Colon (tissue), 2 donors: ENCODE results near the gene NR4A1.

Experiments used
- FAIRE-seq: peaks from 2 replicates; lab custom pipeline; 2012; peaks lifted over from hg19 to GRCh38; lab: Jason Lieb, UNC
- donor health status: control.
- donor health status: control.

Gene NR4A1

DNA sequence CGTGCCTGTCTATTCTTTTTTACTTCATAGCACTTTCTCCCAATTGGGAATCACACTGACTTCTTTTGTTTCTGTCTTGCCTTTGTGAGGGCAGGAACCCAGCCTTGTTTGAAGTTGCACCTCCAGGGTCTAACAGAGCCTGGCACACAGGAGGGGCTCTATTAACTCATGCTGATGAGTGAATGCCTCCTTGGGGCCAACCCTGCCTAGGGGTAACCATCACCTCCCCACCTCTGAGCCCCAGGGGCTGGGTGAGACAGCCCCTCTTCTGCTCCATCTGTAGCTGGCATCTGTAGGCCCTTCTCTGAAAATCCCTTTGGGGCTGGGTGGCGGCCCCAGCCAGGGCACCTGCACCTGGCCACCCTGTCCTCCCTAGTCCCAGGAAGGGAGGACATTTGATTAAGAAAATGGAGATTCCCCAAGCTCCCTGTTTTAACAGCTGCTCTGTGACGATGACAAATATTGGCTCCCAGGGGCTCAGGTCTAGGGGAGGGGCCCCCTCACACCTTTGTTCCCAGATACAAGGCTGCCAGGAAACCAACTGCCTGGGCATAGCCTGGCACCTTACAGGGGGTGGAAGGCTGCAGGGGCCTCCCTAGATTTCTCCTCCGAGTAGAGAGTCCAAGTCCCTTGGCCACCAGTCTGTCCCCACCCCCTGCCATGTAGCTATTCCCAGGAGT lies 32.7 kb upstream of the NR4A1 start:
- FAIRE-seq: no peak

DNA sequence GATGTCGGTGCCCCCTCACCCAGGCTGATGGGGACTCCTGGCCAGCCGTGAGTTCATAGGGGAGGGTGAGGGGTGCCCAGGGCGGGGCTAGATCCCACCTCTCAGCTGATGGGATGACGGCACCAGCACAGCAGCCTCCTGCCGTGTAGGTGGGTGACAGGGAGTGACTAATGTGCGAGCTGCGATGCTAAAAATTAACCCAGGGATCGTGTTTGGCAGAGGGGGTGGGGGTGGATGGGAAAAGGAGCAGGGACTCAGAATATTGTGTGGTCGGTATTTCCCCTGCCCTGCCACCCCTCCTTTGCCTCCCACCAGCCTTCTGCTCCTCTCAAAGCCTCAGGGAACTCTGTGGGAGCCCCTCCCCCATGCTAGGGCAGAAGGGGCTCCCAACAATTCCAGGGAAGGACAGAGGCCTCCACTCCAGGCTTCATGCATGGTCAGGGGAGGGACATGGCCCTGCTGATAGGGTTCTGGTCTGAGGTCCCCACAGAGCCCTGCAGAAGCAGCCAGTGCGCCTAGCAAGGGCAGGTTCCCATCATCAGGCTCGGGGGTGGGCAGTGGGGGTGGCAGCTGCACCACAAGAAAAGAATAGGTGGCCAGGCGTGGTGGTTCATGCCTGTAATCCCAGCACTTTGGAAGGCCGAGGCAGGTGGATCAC lies 32.0 kb upstream of the NR4A1 start:
- no peak for FAIRE-seq

DNA sequence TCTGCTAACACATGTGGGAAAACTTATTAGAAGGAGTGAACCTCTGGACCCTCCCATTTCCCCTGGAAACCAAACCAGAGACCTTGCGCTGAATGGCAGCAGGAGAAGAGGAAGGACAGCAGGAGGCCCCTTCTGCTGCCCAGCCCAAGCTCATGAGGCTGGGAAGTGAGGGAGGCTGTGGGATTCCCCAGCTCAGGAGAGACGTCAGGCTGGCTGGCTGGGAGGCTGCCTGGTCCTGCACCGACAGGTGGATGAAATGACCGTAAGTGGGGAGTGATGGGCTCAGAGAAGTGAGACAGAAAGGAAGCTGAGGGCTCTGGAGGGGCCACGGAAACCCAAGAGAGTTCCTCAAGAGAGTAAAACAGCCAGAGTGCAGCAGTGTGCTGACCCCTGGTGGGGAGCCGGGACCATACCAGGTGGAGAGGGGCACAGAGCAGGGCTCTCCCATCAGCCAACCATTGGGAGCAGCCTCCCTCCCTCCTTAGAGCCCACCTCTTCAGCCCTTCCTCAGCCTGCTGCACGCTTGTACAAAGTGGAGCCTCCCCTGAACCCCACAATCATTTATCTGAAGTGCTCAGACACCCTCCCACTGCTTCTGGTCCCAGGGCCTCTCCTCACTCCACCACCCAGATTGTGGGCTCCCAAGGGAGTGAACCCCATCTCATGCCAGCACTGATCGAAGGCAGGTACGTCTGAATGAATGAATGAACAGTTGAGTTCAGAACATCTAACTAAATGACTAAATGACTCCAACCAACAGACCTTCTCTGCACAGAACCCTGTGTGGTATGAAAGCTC lies 30.5 kb upstream of the NR4A1 start:
- no peak for FAIRE-seq

DNA sequence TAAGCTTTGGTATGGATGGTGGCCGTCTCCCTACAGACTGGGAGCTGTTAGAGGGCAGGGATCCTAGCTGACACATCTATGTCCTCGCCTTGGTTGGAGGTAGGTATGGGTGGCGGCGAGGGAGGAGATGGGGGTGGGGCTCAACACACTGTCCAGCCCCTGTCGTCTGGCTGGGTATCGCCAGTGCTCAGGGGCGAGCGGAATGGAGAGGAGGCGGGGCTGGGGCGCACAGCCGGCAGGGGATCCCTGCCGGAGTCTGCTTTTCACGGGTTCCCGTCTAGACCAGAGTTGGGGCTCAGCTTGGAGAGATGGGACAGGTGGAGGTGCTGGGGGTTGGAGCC lies 28.4 kb upstream of the NR4A1 start:
- no peak for FAIRE-seq

DNA sequence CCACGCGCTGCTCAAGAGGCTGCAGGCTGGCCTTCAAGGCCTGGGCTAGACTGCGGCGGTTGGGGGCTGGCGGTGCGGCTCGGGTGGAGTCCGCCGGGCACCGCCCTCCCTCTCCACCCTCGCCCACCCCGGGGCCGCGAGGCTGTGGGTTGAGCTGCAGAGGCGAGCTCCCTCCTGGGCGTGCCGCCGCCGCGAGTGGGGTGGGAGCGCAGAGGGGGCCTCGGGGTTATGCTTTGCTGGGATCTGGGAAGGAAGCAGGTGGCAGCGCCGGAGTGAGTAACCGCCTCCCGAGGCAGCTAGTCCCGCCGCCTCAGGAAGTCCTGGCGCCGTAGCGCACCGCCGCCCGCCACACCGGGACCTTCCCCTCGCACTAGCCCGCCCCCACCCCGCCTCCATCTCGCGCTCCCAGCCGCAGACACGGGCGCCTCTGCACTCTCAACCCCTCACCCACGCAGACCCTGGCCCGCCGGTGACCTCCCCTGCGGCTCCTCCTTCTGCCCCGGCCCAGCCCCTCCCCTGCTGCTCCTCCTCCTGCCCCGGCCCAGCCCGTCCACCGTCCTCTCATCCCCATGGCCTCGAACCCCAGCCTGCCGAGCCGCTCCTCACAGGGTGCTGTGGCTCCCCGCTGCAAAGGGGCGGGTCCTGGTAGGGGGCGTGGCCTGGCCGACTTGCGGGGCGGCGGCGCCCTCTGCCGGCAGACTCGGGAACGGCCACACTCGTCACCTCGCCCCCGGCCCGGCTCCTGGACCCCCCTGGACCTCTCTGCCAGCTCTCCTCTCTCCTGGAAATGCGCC lies 27.9 kb upstream of the NR4A1 start:
- FAIRE-seq: no peak

DNA sequence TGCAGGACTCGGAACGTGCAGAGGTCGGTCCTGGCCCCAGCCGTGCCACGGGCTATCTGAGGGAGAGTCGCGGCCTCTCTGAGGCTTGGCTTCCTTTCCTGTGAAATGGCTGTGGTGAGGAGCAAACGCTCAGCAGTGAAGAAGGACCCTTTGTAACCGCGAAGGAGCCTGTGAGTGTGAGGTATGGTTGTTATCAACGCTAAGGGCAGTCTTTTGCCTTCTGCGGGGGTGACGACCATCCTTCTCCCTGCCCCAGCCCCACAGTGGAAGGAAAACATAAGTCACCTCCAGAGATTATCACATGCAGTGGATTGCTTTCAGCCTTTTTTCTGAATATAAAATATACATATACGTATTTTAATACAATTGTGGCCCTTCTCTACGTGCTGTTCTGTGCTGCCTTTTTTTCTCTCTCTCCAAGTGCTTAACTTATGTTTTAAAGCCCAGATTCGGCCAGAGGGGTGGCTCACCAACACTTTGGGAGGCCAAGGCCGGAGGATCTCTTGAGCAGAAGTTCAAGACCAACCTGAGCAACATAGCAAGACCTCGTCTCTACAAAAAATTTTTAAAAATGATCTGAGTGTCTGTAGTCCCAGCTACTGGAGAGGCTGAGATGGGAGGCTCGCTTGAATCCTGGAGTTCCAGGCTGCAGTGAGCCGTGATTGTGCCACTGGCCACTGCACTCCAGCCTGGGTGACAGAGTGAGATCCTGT lies 27.1 kb upstream of the NR4A1 start:
- FAIRE-seq: no peak

DNA sequence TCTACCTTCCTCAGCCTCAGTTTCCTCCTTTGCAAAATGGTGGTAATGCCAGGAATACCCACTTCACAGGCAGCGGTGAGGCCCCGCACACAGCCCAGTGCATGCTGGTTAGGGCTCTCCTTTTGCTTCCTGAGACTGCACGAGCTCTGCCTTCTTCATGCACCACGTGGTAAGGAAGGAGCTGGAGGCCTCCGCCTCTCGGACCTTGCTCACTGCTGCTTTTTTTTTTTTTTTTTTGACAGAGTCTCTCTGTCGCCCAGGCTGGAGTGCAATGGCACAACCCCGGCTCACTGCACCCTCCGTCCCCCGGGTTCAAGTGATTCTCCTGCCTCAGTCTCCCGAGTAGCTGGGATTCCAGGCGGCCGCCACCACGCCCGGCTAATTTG lies 26.4 kb upstream of the NR4A1 start:
- no peak for FAIRE-seq

DNA sequence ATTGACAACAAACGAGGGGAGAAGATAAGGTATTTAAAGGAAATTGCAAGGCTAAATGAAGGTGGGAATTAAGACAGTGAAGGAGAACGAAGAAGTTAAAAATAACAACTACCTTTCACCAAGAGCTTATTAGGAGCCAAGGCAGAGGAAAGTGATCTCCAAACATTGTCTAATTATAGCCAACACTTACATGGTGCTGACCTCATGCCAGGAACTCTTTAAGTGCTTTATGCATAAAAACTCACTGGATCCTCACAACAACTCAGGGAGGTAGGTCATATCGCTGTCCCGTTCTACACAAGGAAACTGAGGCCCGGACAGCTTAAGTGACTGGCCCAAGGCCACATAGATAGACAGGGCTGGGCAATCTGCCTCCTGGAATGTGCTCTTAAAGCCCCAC lies 25.0 kb upstream of the NR4A1 start:
- no peak for FAIRE-seq

DNA sequence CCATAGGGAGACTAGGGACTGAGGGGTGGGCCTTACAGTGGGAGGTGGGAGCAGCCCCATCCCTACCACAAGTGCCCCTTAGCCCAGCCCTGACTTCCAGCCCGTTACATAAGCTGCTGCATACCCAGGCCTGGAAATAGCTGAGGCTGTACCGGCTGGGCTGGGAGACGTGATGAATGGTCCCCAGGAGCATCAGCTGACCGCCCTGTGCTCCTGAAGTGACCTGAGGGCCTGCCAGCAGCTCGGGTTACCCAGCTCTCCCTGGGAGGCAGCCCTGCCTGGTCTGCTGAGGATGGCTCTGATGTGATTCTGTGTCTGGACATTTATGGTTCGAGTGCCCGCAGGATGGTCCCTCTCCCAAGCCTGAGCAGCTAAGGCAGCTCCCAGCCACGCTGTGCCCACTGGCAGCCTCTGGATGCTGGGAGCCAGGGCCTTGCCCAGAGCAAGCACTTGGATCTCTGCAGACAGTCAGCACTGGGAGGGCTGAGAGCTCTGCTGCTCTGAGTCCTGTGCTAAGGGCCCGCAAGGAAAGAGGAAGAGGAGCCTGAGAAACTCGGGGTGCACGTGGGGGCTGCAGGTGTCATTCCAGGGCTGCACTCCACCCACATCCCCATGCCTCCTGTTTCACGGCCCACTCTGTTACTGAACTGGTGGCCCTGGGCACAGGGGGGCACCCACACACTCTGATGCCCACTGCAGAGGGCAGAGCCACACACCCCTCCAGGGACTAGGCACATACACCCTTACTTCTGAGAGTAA lies 24.0 kb upstream of the NR4A1 start:
- no peak for FAIRE-seq

DNA sequence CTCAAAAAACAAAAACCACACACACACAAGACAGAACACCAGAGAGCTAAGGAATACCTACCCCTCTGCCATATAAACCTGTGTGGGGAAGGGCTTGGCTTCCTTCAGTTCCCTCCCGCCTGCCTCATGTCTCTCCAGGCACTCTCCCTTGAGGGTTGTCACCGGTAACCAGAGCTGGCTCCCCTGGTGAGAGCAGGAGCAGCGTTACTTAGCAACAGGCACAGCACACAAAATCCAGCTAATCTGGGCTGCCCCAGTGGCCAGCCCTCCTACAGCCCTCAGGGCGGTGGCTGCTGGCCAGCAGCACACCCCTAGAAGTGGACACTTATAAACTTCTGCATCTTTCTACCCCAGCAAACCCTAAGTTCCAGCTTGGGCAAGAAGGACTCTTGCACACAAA lies 21.6 kb upstream of the NR4A1 start:
- no peak for FAIRE-seq

DNA sequence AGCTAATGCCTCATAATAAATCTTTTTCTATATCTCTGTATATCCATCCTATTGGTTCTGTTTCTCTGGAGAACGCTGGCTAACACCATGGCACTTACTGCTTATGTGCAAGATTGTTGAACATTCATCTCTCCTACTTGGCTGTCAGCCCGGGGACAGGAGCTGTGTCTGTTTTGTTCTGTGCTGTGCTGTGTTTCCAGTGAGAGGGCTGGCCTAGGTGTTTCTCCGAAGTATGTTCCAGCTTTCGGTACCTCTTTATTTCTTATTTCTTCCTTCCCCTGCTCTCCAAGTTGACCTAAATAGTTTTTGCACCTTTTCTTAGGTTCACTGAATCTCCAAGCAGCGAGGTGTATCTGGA lies 18.8 kb upstream of the NR4A1 start:
- FAIRE-seq: no peak

DNA sequence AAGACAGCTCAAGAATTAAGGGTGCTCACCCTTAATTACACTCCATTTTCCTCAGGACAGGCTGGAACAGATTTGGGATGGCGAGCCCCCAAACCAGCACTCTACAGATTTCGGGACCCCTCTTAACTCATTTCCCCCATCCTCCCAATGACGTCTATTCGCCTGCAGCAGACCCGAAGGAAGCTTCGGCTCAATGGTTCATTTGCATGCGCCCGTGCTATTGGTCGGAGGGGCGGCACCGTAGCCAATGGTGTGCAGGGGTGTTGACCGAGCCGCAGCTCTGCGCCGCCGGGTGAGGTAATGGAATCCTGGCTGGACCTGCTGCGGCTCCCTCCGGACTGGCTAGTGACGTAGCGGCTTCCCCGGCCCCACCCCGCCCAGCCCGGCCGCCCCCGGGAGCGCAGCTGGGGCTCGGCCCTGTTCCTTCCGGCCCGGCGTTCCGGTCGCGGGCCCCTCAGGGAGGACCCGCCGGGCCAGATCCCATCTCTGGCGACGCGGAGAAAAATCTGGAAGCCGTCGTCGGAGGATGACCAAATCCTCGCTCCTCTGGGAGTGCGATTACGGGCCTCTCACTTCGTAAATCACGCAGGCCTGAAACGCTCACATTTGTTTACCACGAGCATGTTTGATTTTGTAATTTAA lies 18.3 kb upstream of the NR4A1 start:
- FAIRE-seq: no peak

DNA sequence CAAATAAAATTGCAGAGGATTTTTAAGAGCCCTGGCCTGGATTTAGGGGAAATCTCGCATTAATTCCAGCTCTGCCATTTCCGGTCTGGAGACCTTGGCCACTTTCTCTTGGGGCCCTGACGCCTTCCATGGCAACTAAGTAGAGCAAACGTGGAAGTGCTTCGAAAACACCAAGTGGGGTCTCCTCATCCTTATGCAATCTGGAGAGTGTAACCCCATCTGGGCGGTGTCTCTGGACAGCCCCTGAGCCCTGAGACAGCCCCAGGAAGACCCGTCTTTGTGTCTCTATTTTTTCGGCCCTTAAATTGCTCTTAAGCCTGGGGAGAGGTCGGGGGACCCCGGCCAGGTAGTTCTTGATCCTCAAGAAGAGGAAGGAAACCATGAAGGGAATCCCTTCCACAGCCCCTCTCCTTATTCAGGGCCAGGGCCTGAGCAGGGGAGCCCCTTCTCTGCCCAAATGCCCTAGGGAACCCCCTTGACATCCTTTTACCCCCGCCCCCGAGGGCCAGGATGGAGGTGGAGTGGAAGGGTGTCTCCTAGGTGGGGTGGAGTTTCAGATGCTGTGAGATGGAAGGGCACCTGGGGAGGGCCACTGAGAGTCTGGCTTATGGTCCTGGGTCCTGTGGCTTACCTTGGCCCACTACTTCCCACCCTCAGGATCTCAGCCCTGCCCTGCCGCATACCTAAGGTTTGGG lies 17.6 kb upstream of the NR4A1 start:
- no peak for FAIRE-seq

DNA sequence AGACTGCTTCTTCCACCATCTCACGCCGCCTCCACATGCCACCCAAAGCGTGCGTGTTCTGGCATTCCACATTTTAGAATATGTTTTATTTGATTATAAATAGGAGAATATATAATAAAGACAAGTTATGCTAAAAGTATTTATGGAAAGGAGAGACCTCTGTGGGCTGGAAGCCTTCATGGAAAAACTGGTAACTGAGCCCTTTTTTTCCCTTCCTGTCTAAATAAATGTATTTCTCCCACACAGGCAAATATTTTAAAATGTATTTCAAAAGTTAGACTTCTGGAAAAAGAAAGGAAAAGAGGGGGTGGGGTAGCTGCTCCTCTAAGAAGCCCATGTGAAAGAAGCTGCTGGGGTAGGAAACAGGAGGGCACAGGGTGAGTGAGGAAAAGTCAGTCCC lies 16.1 kb upstream of the NR4A1 start:
- FAIRE-seq: no peak

DNA sequence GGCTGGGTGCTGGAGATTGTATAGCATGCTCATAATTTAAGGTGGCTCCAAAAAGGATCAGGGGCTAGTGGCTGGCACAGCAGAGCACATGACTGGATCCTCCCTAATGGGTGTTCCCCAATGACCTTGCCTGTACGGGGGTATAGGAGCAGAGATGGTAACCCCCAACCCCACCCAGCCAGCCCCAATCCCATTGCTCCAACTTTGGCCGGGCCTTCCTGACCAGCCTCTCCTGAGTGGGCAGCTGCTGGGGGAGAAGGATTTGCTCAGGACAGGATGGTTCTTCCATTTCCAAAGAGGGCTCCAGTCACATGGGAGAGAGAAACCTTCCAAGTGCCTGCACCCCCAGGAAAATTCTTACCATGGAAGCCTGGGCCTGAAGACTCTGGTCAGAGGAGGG lies 15.3 kb upstream of the NR4A1 start:
- no peak for FAIRE-seq

DNA sequence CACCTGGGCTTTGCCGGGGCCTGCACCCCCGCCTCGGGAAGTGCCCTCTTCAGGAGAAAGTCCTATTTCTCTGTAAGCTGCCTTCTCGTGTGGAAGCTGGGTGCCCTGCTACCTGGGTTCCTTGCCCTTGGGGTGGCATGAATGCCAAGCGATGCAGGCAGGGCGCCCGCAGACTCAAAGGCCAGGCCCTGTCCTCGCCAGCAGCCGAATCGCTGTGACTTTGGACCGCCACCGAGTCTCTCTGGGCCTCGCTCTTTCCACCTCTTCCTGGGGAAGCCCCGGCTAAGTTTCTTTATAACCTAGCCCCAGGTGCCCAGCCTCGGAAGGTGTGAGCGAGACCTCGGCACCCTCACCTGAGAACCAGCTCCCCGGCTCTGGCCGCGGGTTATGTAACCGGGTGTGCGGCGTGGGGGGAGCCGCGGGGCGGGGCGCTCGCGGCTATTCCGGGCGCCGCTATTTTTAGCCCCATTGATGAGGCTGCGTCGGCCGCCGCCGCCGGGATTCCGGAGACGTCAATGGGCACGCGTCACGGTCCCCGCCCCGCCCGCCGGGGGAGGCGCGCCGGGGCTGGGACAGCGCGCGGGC lies 14.6 kb upstream of the NR4A1 start:
- no peak for FAIRE-seq

DNA sequence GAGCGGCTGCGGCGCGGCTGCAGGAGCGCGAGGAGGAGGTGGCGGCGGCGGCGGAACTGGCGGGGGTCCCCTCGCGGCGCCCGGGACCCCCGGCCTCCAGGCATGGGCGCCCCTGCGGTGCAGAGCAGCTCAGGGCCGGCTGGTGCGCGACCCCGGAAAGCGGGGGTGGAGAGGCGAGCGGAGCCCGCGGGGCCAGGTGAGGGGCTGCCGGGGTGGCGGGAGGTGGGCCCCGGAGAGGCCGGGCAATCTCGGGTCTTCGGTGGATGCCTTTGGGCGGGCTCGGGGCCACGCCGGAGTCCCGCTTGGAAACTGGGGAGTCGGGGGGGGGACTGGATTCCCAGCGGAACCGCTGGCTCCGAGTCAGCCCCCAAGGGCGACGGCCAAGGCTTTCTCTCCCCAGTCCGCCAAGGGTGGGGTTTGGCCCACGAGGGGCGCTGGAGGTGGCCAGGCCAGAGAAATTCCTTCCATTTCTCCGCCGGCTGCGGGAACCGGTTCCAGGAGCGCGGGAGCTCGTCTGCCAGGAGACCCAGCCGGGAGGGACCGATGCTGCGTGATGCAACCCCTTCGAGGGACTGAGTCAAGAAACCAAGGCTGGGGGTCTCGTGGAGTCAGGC lies 13.9 kb upstream of the NR4A1 start:
- FAIRE-seq: no peak

DNA sequence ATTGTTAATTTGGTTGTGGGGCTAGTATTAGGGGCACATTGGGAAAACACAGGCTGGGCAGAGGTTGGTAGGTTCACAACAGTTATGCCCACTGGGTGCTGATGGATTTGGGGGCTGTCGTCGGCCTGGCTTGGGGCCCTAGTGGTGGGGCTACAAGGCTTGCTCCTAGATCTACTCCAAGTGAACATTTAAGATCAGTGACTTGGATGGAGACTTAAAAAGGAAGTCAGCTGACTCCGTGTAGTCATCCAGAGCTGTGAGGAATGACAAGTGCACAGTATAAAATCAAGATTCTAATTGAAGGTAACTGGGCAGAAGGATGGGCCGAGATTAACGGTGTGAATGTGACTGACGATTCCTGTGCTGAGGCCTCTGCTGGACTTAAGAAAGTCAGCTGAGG lies 12.8 kb upstream of the NR4A1 start:
- no peak for FAIRE-seq

DNA sequence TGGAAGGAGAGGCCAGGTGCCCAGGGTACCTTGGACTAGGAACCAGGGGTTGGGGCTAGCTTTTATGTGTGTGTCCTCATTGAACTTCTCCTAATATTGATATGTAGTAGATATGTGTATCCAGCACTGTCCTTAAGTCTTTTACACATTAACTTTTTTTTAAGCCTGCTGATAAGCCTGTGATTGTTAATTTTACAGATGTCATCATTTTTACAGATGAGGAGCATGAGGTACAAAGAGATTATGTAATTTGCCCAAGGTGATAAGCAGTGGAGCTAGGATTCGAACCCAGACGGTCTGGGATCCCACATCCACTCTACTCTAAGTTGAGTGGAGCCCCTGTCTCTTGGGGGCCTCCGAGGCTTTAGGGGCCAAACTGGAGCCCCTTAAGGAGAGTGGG lies 10.2 kb upstream of the NR4A1 start:
- no peak for FAIRE-seq
